NOMO-1 treated with dmso at 0.1 percent for 144 hours (cell line): ENCODE results near the gene URM1.
"Not testable (repeated sequence)": the region's sequence is repeated elsewhere in the genome, so short reads cannot be mapped to it uniquely, and the experiment has no call there.

ENCODE experiments used
- DNase-seq: peaks from one replicate; lab custom pipeline; 2025; ENCODE audit not compliant: unreplicated experiment; lab: John Stamatoyannopoulos, UW

Gene URM1

GRCh38 chr9:128406848-128407391 is 35.7 kb downstream of the URM1 start:
- no peak for DNase-seq

- DNase-seq, result no peak
Measured at GRCh38 chr9:128408963-128409431, 37.8 kb downstream of the URM1 start.

GRCh38 chr9:128409450-128409849 is 38.3 kb downstream of the URM1 start:
- no peak for DNase-seq

- DNase-seq, result no peak
Measured at GRCh38 chr9:128409978-128410377, 38.8 kb downstream of the URM1 start.

- no peak for DNase-seq
Measured at GRCh38 chr9:128411364-128412119, 40.4 kb downstream of the URM1 start.

GRCh38 chr9:128412120-128412790 is 41.1 kb downstream of the URM1 start:
- DNase-seq, result peak; percentile 23

GRCh38 chr9:128413728-128414127 is 42.6 kb downstream of the URM1 start:
- DNase-seq, result not testable (repeated sequence)

- no peak for DNase-seq
Measured at GRCh38 chr9:128414461-128414860, 43.3 kb downstream of the URM1 start.

- no peak for DNase-seq
Measured at GRCh38 chr9:128415281-128415680, 44.1 kb downstream of the URM1 start.

GRCh38 chr9:128416014-128416413 is 44.8 kb downstream of the URM1 start:
- no peak for DNase-seq

GRCh38 chr9:128416432-128417019 is 45.4 kb downstream of the URM1 start:
- DNase-seq, result no peak

GRCh38 chr9:128419061-128419925 is 48.1 kb downstream of the URM1 start:
- no peak for DNase-seq

- peak; percentile 61 for DNase-seq
Measured at GRCh38 chr9:128420060-128420650, 49.0 kb downstream of the URM1 start.

- no peak for DNase-seq
Measured at GRCh38 chr9:128420651-128421481, 49.7 kb downstream of the URM1 start, which contains the start of gene CERCAM. CERCAM (plus strand) TSS chr9:128420857; CDS start chr9:128420878, 21 bp downstream.

GRCh38 chr9:128421482-128421996 is 50.4 kb downstream of the URM1 start:
- DNase-seq, result no peak

- not testable (repeated sequence) for DNase-seq
Measured at GRCh38 chr9:128422022-128422782, 51.0 kb downstream of the URM1 start.

GRCh38 chr9:128422783-128423150 is 51.6 kb downstream of the URM1 start:
- DNase-seq, result no peak

- DNase-seq, result not testable (repeated sequence)
Measured at GRCh38 chr9:128423356-128423755, 52.2 kb downstream of the URM1 start.
